Pancreas (tissue), 10 donors: ENCODE data around the gene SPTBN2. TPM values are rescaled to one million over a fixed set of nuclear protein-coding genes. Genes with fewer than 3 reads are reported as not detected.

Experiments
- ATAC-seq, 4 donors: fragments of 200-7000 bp; cut with Tn5 transposase; one replicate each; pipeline versions ENCODE4 v1.8.0 to v1.9.1; 2020; ENCODE audit warnings: mild to moderate bottlenecking in 4 of 4, moderate library complexity in 4 of 4
- DNase-seq, 6 donors: peaks; one replicate each; pipeline ENCODE4 v3.0.0-alpha.2; 2020
- FAIRE-seq: peaks from 2 replicates; lab custom pipeline; 2012; peaks lifted over from hg19 to GRCh38; lab: Jason Lieb, UNC
- H3K27ac ChIP-seq, 4 donors: fragments of 200-600 bp; sonication (generic); 1 replicate in 3 of 4; 2 replicates in 1 of 4; pipeline versions ENCODE4 v1.5.0 to v1.8.0; 2020
- H3K27me3 ChIP-seq, 4 donors: fragments of 200-600 bp; one replicate each; pipeline ENCODE4 v1.8.0; 2021
- H3K36me3 ChIP-seq, 3 donors: fragments of 200-600 bp; sonication (generic) in 1 of 3; one replicate each; pipeline versions ENCODE4 v1.5.0 to v1.8.0; 2020 to 2021
- H3K4me1 ChIP-seq, 3 donors: fragments of 200-600 bp; one replicate each; pipeline ENCODE4 v1.8.0; 2021
- H3K4me3 ChIP-seq, 4 donors: fragments of 200-600 bp; sonication (generic) in 2 of 4; one replicate each; pipeline versions ENCODE4 v1.5.0 to v1.8.0; 2020 to 2021
- H3K9me3 ChIP-seq, 4 donors: fragments of 200-600 bp; one replicate each; pipeline ENCODE4 v1.8.0; 2021
- CTCF ChIP-seq, 4 donors: fragments of 200-600 bp; sonication (generic) in 3 of 4; IDR thresholded peaks; one replicate each; pipeline versions ENCODE4 v1.5.0 to v1.8.0; 2021; ENCODE audit warnings: antibody characterized with exemption in 4 of 4
- WGBS, 2 donors: extraction: QIAGEN DNeasy Blood & Tissue Kit; methylation state at CpG; one replicate each; pipeline ENCODE4 v1.1.7; 2013; 5-methylcytosine and 5-hydroxymethylcytosine counted together
- intact Hi-C, 3 donors: fragments of 100-400 bp; cut with DNase I; formaldehyde crosslinking; loops; one replicate each; pipeline versions ENCODE4 v1.11.1 to v1.14.2; 2022
- polyA plus RNA-seq, 2 donors: library from polyadenylated mRNA; stranded (reverse); fragments of 200-250 nt; gene quantifications; one replicate each; pipeline ENCODE4 v1.2.3, GENCODE V29; 2013
- total RNA-seq, 6 donors: library from RNA; stranded (reverse); fragmentation: NEBNext Ultra II Directional in 4 of 6; extraction: Animal tissue kit (Norgen Biotek cat#: 25700) in 4 of 6; gene quantifications; one replicate each; pipeline versions ENCODE4 v1.2.1 to v1.2.4, GENCODE V29; 2021 to 2023
- donor health status: healthy with polysubstance abuse.
- donor health status: DM: no; HTN: no; CAD: no; lungs with moderate emphysema.
- donor health status: DM: no; HTN: no; CAD: no.
- donor health status: control.
- donor health status: control.
- donor health status: Bipolar disorder and iron deficiency.
- donor health status: DM: yes; HTN: yes; CAD: no.
- donor health status: DM: no; HTN: no; CAD: no.
- donor health status: DM: no; HTN: no; CAD: no.
- donor health status: DM: yes; HTN: yes; CAD: no.

Gene SPTBN2
- total and polyA plus RNA-seq, 8 donors, result 17.8 to 59.8 (median 38.7) TPM

DNA sequence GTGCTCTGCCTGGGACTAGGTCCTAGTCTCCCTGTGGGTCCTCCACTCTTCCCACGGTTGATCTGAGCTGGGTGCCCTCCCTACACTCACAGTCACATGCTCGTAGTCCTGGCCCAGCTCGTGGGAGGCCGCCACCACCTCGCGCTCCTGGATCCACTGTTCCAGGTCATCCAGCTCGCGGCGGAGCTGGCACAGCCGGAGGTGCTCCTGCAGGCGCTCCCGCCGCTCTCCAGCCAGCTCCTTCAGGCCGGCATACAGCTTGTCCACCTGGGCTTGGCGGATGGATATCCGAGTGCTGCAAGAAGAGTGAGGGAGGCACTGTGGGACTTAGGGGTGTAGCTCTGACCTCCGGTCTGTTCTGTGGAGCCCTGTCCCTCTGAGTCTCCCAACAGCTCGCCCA is 36.6 kb downstream of the SPTBN2 start:
- TF ChIP-seq CTCF (IDR thresholded peaks at IDR 0.05), result no peak

DNA sequence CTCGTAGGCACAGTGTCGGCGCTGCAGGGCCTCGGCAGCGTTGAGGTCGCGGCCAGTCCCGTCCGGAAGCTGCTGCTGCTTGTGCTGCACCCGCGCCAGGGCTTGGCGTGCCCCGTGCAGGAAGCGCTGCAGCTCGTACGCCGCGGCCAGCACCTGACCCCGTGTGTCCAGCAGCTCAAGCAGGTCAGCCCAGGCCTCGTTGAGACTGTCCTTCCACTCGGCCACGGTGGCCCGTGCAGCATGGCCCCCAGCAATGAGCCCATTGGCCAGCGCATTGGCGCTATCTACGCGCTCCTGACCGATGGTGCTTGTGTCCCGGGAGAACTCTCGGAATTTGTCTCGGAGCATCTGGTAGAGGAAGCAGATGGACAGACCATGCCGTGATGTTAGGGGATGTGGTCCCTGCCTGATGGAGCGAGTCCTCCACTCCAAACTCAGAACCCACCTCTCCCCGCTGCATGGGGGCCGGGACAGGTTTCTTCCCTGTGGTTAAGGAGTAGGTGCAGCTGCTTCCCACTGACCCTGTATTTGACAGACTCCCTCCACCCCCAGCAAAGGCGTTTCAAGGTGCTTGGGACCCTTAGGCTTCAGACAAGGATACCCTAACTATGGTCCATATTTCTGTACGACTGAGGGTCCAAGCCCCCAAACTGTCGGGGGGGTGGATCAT is 37.6 kb downstream of the SPTBN2 start:
- ATAC-seq (no peak), FAIRE-seq (no peak), DNase-seq (peak in 2 of 6 donors; percentile 45 to 67)
- TF ChIP-seq CTCF (IDR thresholded peaks at IDR 0.05), result no peak
- intact Hi-C loops, result loop anchor here in 2 of 3 donors (5.0 kb wide), 2 partner anchors 141 to 151 kb away; partner anchors contain the start of gene RCE1 (in 1 of the 2)
- Histone ChIP-seq H3K9me3 (no peaks in the 10 kb centered on the region), H3K27me3 (no peaks in the 10 kb centered on the region), H3K4me1 (no peaks in the 10 kb centered on the region), H3K4me3 (no peak overlapping the region), H3K27ac (no peak overlapping the region), H3K36me3 (peaks cover 0 to 30% (median 0%) of the 10 kb centered on the region in 3 donors)
- WGBS, 2 donors, result 91 to 92% methylated on average over 38 of the region's 38 CpGs

More for the DNA sequence above, 36.6 kb downstream of the SPTBN2 start:
- ATAC-seq (no peak), DNase-seq (peak in 2 of 6 donors; percentile 48 to 62), FAIRE-seq (no peak)
- Histone ChIP-seq H3K36me3 (peaks cover 0 to 30% (median 0%) of the 10 kb centered on the region in 3 donors), H3K4me1 (no peaks in the 10 kb centered on the region), H3K27me3 (no peaks in the 10 kb centered on the region), H3K9me3 (no peaks in the 10 kb centered on the region), H3K4me3 (no peak overlapping the region), H3K27ac (no peak overlapping the region)
- 90 to 93% methylated on average over 18 of the region's 18 CpGs for WGBS, 2 donors
- intact Hi-C loops, result loop anchor here in 2 of 3 donors (5.0 kb wide), 2 partner anchors 140 to 150 kb away; partner anchors contain the start of gene RCE1 (in 1 of the 2)

- TF ChIP-seq CTCF (IDR thresholded peaks at IDR 0.05), result no peak
- Histone ChIP-seq H3K4me3 (no peak overlapping the region), H3K36me3 (peaks cover 0 to 30% (median 0%) of the 10 kb centered on the region in 3 donors), H3K4me1 (no peaks in the 10 kb centered on the region), H3K27ac (no peak overlapping the region), H3K9me3 (no peaks in the 10 kb centered on the region), H3K27me3 (no peaks in the 10 kb centered on the region)
- intact Hi-C loops, result loop anchor here (5.0 to 10.0 kb wide), 3 partner anchors 142 to 275 kb away; partner anchors contain the start of gene RCE1 (in 1 of the 3)
- ATAC-seq (no peak), DNase-seq (no peak), FAIRE-seq (no peak)
- WGBS, 2 donors, result 92 to 94% methylated on average over 32 of the region's 32 CpGs
Measured at GRCh38 chr11:66689661-66690590, 39.1 kb downstream of the SPTBN2 start.

GRCh38 chr11:66688561-66689534 is 40.2 kb downstream of the SPTBN2 start:
- DNase-seq (no peak), FAIRE-seq (no peak)

More at GRCh38 chr11:66688561-66689534, 40.2 kb downstream of the SPTBN2 start:
- no peak for ATAC-seq
- Histone ChIP-seq H3K36me3 (peaks cover 0 to 30% (median 0%) of the 10 kb centered on the region in 3 donors), H3K9me3 (no peaks in the 10 kb centered on the region), H3K4me3 (no peak overlapping the region), H3K27me3 (no peaks in the 10 kb centered on the region), H3K27ac (no peak overlapping the region), H3K4me1 (no peaks in the 10 kb centered on the region)
- TF ChIP-seq CTCF (IDR thresholded peaks at IDR 0.05), result no peak
- WGBS, 2 donors, result 86 to 91% methylated on average over 28 of the region's 28 CpGs
- intact Hi-C loops, result loop anchor here in 2 of 3 donors (10.0 kb wide), 1 partner anchor 274 kb away; no protein-coding TSS in a partner anchor
